Nucleus accumbens (tissue), 56 donors: ENCODE measurements around the gene LSM12.
A peak's percentile ranks its signal among the peaks of the same experiment; 100 is the strongest.

Source experiments
- DNase-seq, 56 donors: peaks; one replicate each; lab custom pipeline; 2025; lab: John Stamatoyannopoulos, UW

LSM12 gene

GRCh38 chr17:44097110-44097958 lies 30.9 kb upstream of the LSM12 start:
- DNase-seq, result peak in 11 of 56 donors; percentile 14 to 52 (median 38)

- DNase-seq, result peak in 53 of 56 donors; percentile 15 to 84 (median 56)
These were observed 29.4 kb upstream of the LSM12 start for GRCh38 chr17:44095647-44096496.

GRCh38 chr17:44095388-44095646 lies 28.8 kb upstream of the LSM12 start:
- no peak for DNase-seq

- DNase-seq, result no peak
These were observed 28.4 kb upstream of the LSM12 start for GRCh38 chr17:44094701-44095387.

GRCh38 chr17:44093231-44093900 lies 26.9 kb upstream of the LSM12 start:
- DNase-seq, result no peak

- no peak for DNase-seq
These were observed 25.6 kb upstream of the LSM12 start for GRCh38 chr17:44092051-44092450.

GRCh38 chr17:44091200-44091997 lies 24.9 kb upstream of the LSM12 start:
- no peak for DNase-seq

- DNase-seq, result no peak
These were observed 21.8 kb upstream of the LSM12 start for GRCh38 chr17:44088254-44088653.

- no peak for DNase-seq
These were observed 20.8 kb upstream of the LSM12 start for GRCh38 chr17:44087319-44087718.

GRCh38 chr17:44086364-44087311 lies 20.2 kb upstream of the LSM12 start:
- peak in 37 of 56 donors; percentile 14 to 89 (median 40) for DNase-seq

GRCh38 chr17:44085908-44086307 lies 19.4 kb upstream of the LSM12 start:
- no peak for DNase-seq

GRCh38 chr17:44084921-44085320 lies 18.4 kb upstream of the LSM12 start:
- no peak for DNase-seq

- peak in 1 of 56 donors; percentile 13 for DNase-seq
These were observed 17.7 kb upstream of the LSM12 start for GRCh38 chr17:44084131-44084538.

- DNase-seq, result no peak
These were observed 16.9 kb upstream of the LSM12 start for GRCh38 chr17:44083250-44083849.

- DNase-seq, result no peak
These were observed 15.9 kb upstream of the LSM12 start for GRCh38 chr17:44082256-44082927.

- DNase-seq, result no peak
These were observed 15.2 kb upstream of the LSM12 start for GRCh38 chr17:44081681-44082080.
